HepG2 (cell line): Measurements from ENCODE around the gene SRD5A3. TPM values are rescaled to one million over a fixed set of nuclear protein-coding genes. Genes with fewer than 3 reads are reported as not detected.

Source experiments
- ATAC-seq: fragments of 200-7000 bp; cut with Tn5 transposase; 3 replicates; pipeline ENCODE4 v1.9.1; 2020; ENCODE audit warnings: mild to moderate bottlenecking, moderate library complexity
- BruUV-seq: library from RNA; stranded (reverse); fragments of 400-500 nt; replicated peaks from 2 replicates; lab custom pipeline; 2021; lab: Mats Ljungman, UMichigan
- CTCF ChIA-PET: fragments of 300-600 bp; formaldehyde crosslinking; extraction: SDS; loops from one replicate; lab custom pipeline; 2021; ENCODE audit warnings: low total read pairs, inconsistent platforms, low intra/inter-chr PET ratio; lab: Yijun Ruan, JAX
- POLR2A ChIA-PET: fragments of 350-600 bp; sonication (Branson Sonifier 250); formaldehyde crosslinking; loops from one replicate; lab custom pipeline; 2020; ENCODE audit warnings: antibody characterized with exemption, inconsistent platforms; lab: Yijun Ruan, JAX
- DNase-seq: peaks from one replicate; pipeline ENCODE4 v3.0.0-alpha.2; 2015; ENCODE audit warnings: low spot score
- FAIRE-seq: peaks from 3 replicates; lab custom pipeline; 2011; peaks lifted over from hg19 to GRCh38; lab: Jason Lieb, UNC
- H2AFZ ChIP-seq: one replicate; pipeline ENCODE4 v1.6.1; 2011; ENCODE audit warnings: low read length, inconsistent platforms
- H3K27ac ChIP-seq: fragments of 300-600 bp; 3 replicates; pipeline ENCODE4 v1.8.0; 2011; ENCODE audit warnings: mixed run types, mild to moderate bottlenecking, mixed read lengths, low read length, inconsistent platforms; ENCODE audit not compliant: insufficient read depth; ENCODE audit errors: extremely low read length
- H3K27me3 ChIP-seq, 2 experiments: fragments of 200-600 bp in 1 of 2; 2 replicates in 1 of 2; 3 replicates in 1 of 2; pipeline versions ENCODE4 v1.6.0 to v1.8.0; 2011; ENCODE audit warnings: low read length in 2 of 2, mild to moderate bottlenecking in 2 of 2, moderate library complexity in 2 of 2, inconsistent platforms in 1 of 2; ENCODE audit not compliant: insufficient read depth in 2 of 2, control insufficient read depth in 1 of 2
- H3K36me3 ChIP-seq, 2 experiments: fragments of 200-600 bp in 1 of 2; replicated peaks in 1 of 2; 2 replicates in 1 of 2; 3 replicates in 1 of 2; pipeline versions ENCODE4 v1.5.1 to v1.8.0; 2011; ENCODE audit warnings: low read length in 2 of 2, inconsistent platforms in 1 of 2; ENCODE audit not compliant: insufficient read depth in 2 of 2, control insufficient read depth in 1 of 2
- H3K4me1 ChIP-seq: 2 replicates; pipeline ENCODE4 v1.5.1; 2012; ENCODE audit warnings: low read length, inconsistent platforms; ENCODE audit not compliant: insufficient read depth
- H3K4me2 ChIP-seq: 2 replicates; pipeline ENCODE4 v1.6.0; 2011; ENCODE audit warnings: low read depth, low read length, inconsistent platforms
- H3K4me3 ChIP-seq, 3 experiments: fragments of 200-600 bp in 1 of 3; sonication (generic), shearing (Covaris generic) in 1 of 3; replicated peaks in 1 of 3; 2 replicates each; pipeline ENCODE4 v1.5.1; 2011 to 2016; ENCODE audit warnings: low read length in 3 of 3, inconsistent platforms in 2 of 3, low read depth in 2 of 3, mild to moderate bottlenecking in 2 of 3, control low read depth in 1 of 3, mixed read lengths in 1 of 3; ENCODE audit not compliant: insufficient read depth in 1 of 3
- H3K79me2 ChIP-seq: one replicate; pipeline ENCODE4 v1.6.1; 2011; ENCODE audit warnings: low read length, inconsistent platforms; ENCODE audit not compliant: insufficient read depth
- H3K9ac ChIP-seq: 2 replicates; pipeline ENCODE4 v1.6.0; 2011; ENCODE audit warnings: mild to moderate bottlenecking, low read depth, low read length, inconsistent platforms; ENCODE audit not compliant: insufficient read depth
- H3K9me3 ChIP-seq: 2 replicates; pipeline ENCODE4 v1.5.1; 2012; ENCODE audit warnings: mild to moderate bottlenecking, low read length
- H4K20me1 ChIP-seq: 2 replicates; pipeline ENCODE4 v1.6.0; 2011; ENCODE audit warnings: inconsistent platforms, mild to moderate bottlenecking, low read length, moderate library complexity; ENCODE audit not compliant: insufficient read depth
- ZNF232 ChIP-seq: sonication (generic); formaldehyde crosslinking; IDR thresholded peaks from 2 replicates; pipeline ENCODE4 v1.4.0; 2020; ENCODE audit warnings: missing genetic modification reagents, borderline replicate concordance
- ZNF747 ChIP-seq: sonication (generic); formaldehyde crosslinking; IDR thresholded peaks from 2 replicates; pipeline ENCODE4 v1.8.1; 2023; ENCODE audit warnings: missing genetic modification reagents, mild to moderate bottlenecking, borderline replicate concordance
- WGBS: methylation state at CpG from one replicate; pipeline ENCODE4 v1.1.6; 2017; ENCODE audit warnings: low lambda C conversion rate; 5-methylcytosine and 5-hydroxymethylcytosine counted together
- in situ Hi-C: cut with HindIII; loops from 2 replicates; pipeline ENCODE4 v1.10.0; 2017; ENCODE audit warnings: low pct_unique_long_range_greater_than_20kb; ENCODE audit not compliant: extremely low pct_ligation_motif_present
- intact Hi-C: fragments of 100-400 bp; cut with micrococcal nuclease; formaldehyde crosslinking; loops from one replicate; pipeline ENCODE4 v1.10.0; 2022; ENCODE audit not compliant: unreplicated experiment
- polyA plus RNA-seq, 8 experiments: library from polyadenylated mRNA; depleted of rRNA in 3 of 8; stranded (reverse) in 7 of 8; unstranded in 1 of 8; fragments of >200 nt; fragmentation: Illumina TruSeq in 4 of 8; extraction: Trizol in 4 of 8; gene quantifications; 2 replicates each; pipeline versions ENCODE4 v1.2.1 to v1.2.3, GENCODE V29; 2011 to 2016; ENCODE audit warnings: low read depth in 4 of 8, missing spikeins in 1 of 8, mixed read lengths in 1 of 8; ENCODE audit not compliant: insufficient read depth in 1 of 8
- total RNA-seq, 5 experiments: library from RNA; depleted of rRNA; stranded (reverse); fragments of >200 nt; fragmentation: Illumina TruSeq; extraction: Trizol; gene quantifications; 2 replicates each; pipeline ENCODE4 v1.2.3, GENCODE V29; 2016; ENCODE audit warnings: low read depth in 1 of 5
- TF ChIP-seq, protein P1 (sequence below): sonication (generic); formaldehyde crosslinking; IDR thresholded peaks from 2 replicates; pipeline ENCODE4 v1.8.0; 2022; ENCODE audit warnings: missing genetic modification reagents, mild to moderate bottlenecking, borderline replicate concordance
- TF ChIP-seq, protein P2 (sequence below): sonication (generic); formaldehyde crosslinking; IDR thresholded peaks from 2 replicates; pipeline ENCODE4 v1.4.0; 2020; ENCODE audit warnings: missing genetic modification reagents
- TF ChIP-seq, protein P3 (sequence below): sonication (generic); formaldehyde crosslinking; IDR thresholded peaks from 2 replicates; pipeline ENCODE4 v1.8.0; 2022; ENCODE audit warnings: mild to moderate bottlenecking, missing genetic modification reagents, moderate library complexity

The SRD5A3 gene
- total and polyA plus RNA-seq, 2 of the 13 experiments (the other 11 are each of a cell fraction or from before 2014, with no cell fraction given) = 12.4 to 18.4 TPM

DNA sequence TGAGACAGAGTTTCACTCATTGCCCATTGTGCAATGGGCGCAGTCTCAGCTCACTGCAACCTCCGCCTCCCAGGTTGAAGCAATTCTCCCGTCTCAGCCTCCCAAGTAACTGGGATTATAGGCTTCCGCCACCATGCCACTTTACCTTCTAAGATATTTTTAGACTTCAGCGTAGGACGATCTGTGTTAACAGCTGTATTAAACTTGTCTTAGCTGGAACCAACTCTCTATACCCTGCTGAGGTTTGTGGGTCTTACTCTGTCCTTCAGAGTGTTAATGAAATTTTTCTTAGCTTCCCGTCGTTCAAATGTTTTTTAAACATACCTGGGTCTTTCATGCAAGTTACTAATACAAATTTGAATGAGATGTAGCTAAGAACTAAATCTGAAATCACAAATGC lies 64.4 kb downstream of the SRD5A3 start (continued):
- TF ChIP-seq, protein P1, sequence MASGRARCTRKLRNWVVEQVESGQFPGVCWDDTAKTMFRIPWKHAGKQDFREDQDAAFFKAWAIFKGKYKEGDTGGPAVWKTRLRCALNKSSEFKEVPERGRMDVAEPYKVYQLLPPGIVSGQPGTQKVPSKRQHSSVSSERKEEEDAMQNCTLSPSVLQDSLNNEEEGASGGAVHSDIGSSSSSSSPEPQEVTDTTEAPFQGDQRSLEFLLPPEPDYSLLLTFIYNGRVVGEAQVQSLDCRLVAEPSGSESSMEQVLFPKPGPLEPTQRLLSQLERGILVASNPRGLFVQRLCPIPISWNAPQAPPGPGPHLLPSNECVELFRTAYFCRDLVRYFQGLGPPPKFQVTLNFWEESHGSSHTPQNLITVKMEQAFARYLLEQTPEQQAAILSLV (CRISPR knock-in tag) = no peak

DNA sequence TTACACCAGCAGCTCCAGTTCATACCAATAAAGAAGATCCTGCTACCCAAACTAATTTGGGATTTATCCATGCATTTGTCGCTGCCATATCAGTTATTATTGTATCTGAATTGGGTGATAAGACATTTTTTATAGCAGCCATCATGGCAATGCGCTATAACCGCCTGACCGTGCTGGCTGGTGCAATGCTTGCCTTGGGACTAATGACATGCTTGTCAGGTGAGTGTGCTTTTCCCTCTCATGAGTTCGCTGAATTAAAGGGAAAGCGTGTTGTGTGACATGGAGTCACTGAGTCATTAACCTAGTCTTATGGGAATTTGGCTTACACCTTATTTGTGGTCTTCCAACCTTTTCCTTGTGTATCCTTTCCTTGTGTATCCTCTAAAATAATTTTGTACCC lies 65.6 kb downstream of the SRD5A3 start:
- ATAC-seq (no peak), FAIRE-seq (no peak), DNase-seq (no peak)
- intact Hi-C loops = no loop called here
- Histone ChIP-seq H4K20me1 (peaks cover 9% of the 10 kb centered on the region), H3K79me2 (peaks cover 42% of the 10 kb centered on the region), H3K4me3 (no peak overlapping the region), H3K36me3 (peaks cover 5 to 35% of the 10 kb centered on the region in 2 experiments; a peak in 4 of 5 replicates), H2AFZ (no peak overlapping the region), H3K27ac (no peak overlapping the region), H3K4me1 (peaks cover 10% of the 10 kb centered on the region), H3K4me2 (no peak overlapping the region), H3K9me3 (no peaks in the 10 kb centered on the region), H3K9ac (no peak overlapping the region), H3K27me3 (no peaks in the 10 kb centered on the region)
- CTCF ChIA-PET = no interaction called here
- POLR2A ChIA-PET = no interaction called here
- in situ Hi-C loops = no loop called here
- no TSS peak for BruUV-seq
- TF ChIP-seq ZNF232 (CRISPR knock-in tag) (no peak), ZNF747 (CRISPR knock-in tag) (no peak)
- TF ChIP-seq, protein P2, sequence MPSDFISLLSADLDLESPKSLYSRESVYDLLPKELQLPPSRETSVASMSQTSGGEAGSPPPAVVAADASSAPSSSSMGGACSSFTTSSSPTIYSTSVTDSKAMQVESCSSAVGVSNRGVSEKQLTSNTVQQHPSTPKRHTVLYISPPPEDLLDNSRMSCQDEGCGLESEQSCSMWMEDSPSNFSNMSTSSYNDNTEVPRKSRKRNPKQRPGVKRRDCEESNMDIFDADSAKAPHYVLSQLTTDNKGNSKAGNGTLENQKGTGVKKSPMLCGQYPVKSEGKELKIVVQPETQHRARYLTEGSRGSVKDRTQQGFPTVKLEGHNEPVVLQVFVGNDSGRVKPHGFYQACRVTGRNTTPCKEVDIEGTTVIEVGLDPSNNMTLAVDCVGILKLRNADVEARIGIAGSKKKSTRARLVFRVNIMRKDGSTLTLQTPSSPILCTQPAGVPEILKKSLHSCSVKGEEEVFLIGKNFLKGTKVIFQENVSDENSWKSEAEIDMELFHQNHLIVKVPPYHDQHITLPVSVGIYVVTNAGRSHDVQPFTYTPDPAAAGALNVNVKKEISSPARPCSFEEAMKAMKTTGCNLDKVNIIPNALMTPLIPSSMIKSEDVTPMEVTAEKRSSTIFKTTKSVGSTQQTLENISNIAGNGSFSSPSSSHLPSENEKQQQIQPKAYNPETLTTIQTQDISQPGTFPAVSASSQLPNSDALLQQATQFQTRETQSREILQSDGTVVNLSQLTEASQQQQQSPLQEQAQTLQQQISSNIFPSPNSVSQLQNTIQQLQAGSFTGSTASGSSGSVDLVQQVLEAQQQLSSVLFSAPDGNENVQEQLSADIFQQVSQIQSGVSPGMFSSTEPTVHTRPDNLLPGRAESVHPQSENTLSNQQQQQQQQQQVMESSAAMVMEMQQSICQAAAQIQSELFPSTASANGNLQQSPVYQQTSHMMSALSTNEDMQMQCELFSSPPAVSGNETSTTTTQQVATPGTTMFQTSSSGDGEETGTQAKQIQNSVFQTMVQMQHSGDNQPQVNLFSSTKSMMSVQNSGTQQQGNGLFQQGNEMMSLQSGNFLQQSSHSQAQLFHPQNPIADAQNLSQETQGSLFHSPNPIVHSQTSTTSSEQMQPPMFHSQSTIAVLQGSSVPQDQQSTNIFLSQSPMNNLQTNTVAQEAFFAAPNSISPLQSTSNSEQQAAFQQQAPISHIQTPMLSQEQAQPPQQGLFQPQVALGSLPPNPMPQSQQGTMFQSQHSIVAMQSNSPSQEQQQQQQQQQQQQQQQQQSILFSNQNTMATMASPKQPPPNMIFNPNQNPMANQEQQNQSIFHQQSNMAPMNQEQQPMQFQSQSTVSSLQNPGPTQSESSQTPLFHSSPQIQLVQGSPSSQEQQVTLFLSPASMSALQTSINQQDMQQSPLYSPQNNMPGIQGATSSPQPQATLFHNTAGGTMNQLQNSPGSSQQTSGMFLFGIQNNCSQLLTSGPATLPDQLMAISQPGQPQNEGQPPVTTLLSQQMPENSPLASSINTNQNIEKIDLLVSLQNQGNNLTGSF (CRISPR knock-in tag) = no peak
- TF ChIP-seq, protein P3, sequence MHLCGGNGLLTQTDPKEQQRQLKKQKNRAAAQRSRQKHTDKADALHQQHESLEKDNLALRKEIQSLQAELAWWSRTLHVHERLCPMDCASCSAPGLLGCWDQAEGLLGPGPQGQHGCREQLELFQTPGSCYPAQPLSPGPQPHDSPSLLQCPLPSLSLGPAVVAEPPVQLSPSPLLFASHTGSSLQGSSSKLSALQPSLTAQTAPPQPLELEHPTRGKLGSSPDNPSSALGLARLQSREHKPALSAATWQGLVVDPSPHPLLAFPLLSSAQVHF (CRISPR knock-in tag) = no peak
- 98% methylated on average over 6 of the region's 6 CpGs for WGBS
